GM19328 (cell line): ENCODE results near the gene EML5.
"Not testable (repeated sequence)": the region's sequence is repeated elsewhere in the genome, so short reads cannot be mapped to it uniquely, and the experiment has no call there.

Experiments used
- ATAC-seq: cut with Tn5 transposase; IDR thresholded peaks from one replicate; pipeline ENCODE4 v1.9.1; 2021; ENCODE audit warnings: mild to moderate bottlenecking, moderate library complexity; ENCODE audit not compliant: unreplicated experiment

EML5 gene

GRCh38 chr14:88792473-88793258 is at the start of gene EML5:
EML5 (minus strand) TSS chr14:88792953; CDS start chr14:88792503, 450 bp downstream.
- peak; percentile 94 for ATAC-seq

GRCh38 chr14:88842414-88842813 is 49.7 kb upstream of the EML5 start:
- ATAC-seq: no peak

GRCh38 chr14:88841741-88842140 is 49.0 kb upstream of the EML5 start:
- ATAC-seq: no peak

GRCh38 chr14:88840926-88841325 is 48.2 kb upstream of the EML5 start:
- no peak for ATAC-seq

- ATAC-seq: no peak
Measured at GRCh38 chr14:88838015-88838414, 45.3 kb upstream of the EML5 start.

GRCh38 chr14:88837495-88837894 is 44.7 kb upstream of the EML5 start:
- no peak for ATAC-seq

- no peak for ATAC-seq
Measured at GRCh38 chr14:88835661-88836060, 42.9 kb upstream of the EML5 start.

GRCh38 chr14:88834883-88835431 is 42.2 kb upstream of the EML5 start:
- ATAC-seq: no peak

- no peak for ATAC-seq
Measured at GRCh38 chr14:88831284-88831683, 38.5 kb upstream of the EML5 start.

- no peak for ATAC-seq
Measured at GRCh38 chr14:88829685-88830302, 37.0 kb upstream of the EML5 start.

GRCh38 chr14:88829188-88829587 is 36.4 kb upstream of the EML5 start:
- ATAC-seq: no peak

GRCh38 chr14:88825503-88825902 is 32.8 kb upstream of the EML5 start:
- ATAC-seq: no peak

GRCh38 chr14:88825078-88825458 is 32.3 kb upstream of the EML5 start:
- ATAC-seq: no peak

- ATAC-seq: peak; percentile 99
Measured at GRCh38 chr14:88824314-88825077, 31.7 kb upstream of the EML5 start, which contains the start of gene TTC8. TTC8 (plus strand) TSS chr14:88824651; CDS start chr14:88824708, 57 bp downstream.

- peak; percentile 4 for ATAC-seq
Measured at GRCh38 chr14:88823968-88824313, 31.2 kb upstream of the EML5 start.

- ATAC-seq: no peak
Measured at GRCh38 chr14:88821888-88822287, 29.1 kb upstream of the EML5 start.

GRCh38 chr14:88821378-88821777 is 28.6 kb upstream of the EML5 start:
- ATAC-seq: no peak

GRCh38 chr14:88819674-88820073 is 26.9 kb upstream of the EML5 start:
- ATAC-seq: not testable (repeated sequence)

- no peak for ATAC-seq
Measured at GRCh38 chr14:88818018-88818417, 25.3 kb upstream of the EML5 start.

- no peak for ATAC-seq
Measured at GRCh38 chr14:88815980-88816379, 23.2 kb upstream of the EML5 start.

GRCh38 chr14:88808359-88808758 is 15.6 kb upstream of the EML5 start:
- no peak for ATAC-seq
